ENCODE results near the gene FMO2.

Gene FMO2

DNA sequence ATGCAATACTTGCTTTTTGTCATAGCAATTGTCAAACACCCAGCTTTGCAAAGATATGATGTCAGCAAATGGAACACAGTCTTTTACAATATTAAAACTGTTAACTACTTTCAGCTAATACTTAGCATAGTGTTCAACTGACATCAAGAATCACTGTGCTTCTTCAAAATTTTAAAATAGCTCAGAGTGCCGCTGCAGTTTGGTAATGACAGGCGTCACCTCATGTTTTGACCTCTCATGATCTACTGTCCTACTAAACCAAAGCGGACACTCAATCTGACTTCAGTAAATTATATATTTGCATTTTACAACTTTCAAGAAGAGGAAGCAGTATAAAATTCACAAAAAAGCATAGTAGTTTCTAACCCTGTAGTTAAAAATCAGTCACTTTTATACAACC is 65.2 kb downstream of the FMO2 start:
- no peaks in the 10 kb centered on the region for H3K27me3 ChIP-seq (ENCODE audit: control insufficient read depth, insufficient read depth, low read length)
- no peaks in the 10 kb centered on the region for H3K79me2 ChIP-seq
- H2AFZ ChIP-seq: no peak overlapping the region
- H3K27ac ChIP-seq: no peak overlapping the region
- H3K9ac ChIP-seq: no peak overlapping the region
- TF ChIP-seq, protein P1, sequence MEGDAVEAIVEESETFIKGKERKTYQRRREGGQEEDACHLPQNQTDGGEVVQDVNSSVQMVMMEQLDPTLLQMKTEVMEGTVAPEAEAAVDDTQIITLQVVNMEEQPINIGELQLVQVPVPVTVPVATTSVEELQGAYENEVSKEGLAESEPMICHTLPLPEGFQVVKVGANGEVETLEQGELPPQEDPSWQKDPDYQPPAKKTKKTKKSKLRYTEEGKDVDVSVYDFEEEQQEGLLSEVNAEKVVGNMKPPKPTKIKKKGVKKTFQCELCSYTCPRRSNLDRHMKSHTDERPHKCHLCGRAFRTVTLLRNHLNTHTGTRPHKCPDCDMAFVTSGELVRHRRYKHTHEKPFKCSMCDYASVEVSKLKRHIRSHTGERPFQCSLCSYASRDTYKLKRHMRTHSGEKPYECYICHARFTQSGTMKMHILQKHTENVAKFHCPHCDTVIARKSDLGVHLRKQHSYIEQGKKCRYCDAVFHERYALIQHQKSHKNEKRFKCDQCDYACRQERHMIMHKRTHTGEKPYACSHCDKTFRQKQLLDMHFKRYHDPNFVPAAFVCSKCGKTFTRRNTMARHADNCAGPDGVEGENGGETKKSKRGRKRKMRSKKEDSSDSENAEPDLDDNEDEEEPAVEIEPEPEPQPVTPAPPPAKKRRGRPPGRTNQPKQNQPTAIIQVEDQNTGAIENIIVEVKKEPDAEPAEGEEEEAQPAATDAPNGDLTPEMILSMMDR (IDR thresholded peaks at IDR 0.05): no peak
- no peak overlapping the region for H3K4me2 ChIP-seq (ENCODE audit: low read length)
- no peak overlapping the region for H3K4me3 ChIP-seq (ENCODE audit: low read depth, low read length)
- H3K9me3 ChIP-seq (ENCODE audit: control insufficient read depth, low read length): no peaks in the 10 kb centered on the region
- H3K36me3 ChIP-seq (ENCODE audit: control insufficient read depth, insufficient read depth, low read length): no peaks in the 10 kb centered on the region
- H3K4me1 ChIP-seq: no peaks in the 10 kb centered on the region

GRCh38 chr1:171251042-171251951 is 66.2 kb downstream of the FMO2 start:
- H3K36me3 ChIP-seq (ENCODE audit: control insufficient read depth, insufficient read depth, low read length): no peaks in the 10 kb centered on the region
- no peaks in the 10 kb centered on the region for H3K4me1 ChIP-seq
- no peak overlapping the region for H3K9ac ChIP-seq
- H2AFZ ChIP-seq: no peak overlapping the region
- peak overlapping the region; percentile 55 for H3K4me2 ChIP-seq (ENCODE audit: low read length)
- H3K27ac ChIP-seq: no peak overlapping the region
- H3K9me3 ChIP-seq (ENCODE audit: control insufficient read depth, low read length): no peaks in the 10 kb centered on the region
- TF ChIP-seq, protein P1 (IDR thresholded peaks at IDR 0.05): no peak
- no peaks in the 10 kb centered on the region for H3K79me2 ChIP-seq
- peak overlapping the region; percentile 41 for H3K4me3 ChIP-seq (ENCODE audit: low read depth, low read length)
- no peaks in the 10 kb centered on the region for H3K27me3 ChIP-seq (ENCODE audit: control insufficient read depth, insufficient read depth, low read length)

DNA sequence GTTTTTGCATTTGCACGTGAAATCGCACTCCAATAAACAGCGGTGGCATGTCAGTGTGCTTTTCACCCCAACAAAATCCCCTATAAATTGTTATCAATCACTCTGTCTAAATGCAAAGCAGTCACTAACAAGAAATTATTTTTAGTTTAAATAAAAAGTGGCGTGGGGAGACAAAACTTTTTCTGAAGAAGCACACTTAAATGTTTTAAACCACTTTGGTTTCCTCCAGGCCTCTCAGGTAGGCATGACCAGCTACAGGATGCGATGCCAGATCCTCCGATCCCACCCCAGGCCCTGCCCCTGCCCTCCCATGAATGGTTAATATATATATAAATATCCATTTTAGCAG is 66.8 kb downstream of the FMO2 start:
- Histone ChIP-seq H3K4me2 (ENCODE audit: low read length) (no peak overlapping the region), H3K79me2 (no peaks in the 10 kb centered on the region), H3K9me3 (ENCODE audit: control insufficient read depth, low read length) (no peaks in the 10 kb centered on the region), H2AFZ (no peak overlapping the region), H3K9ac (no peak overlapping the region), H3K4me1 (peaks cover 1% of the 10 kb centered on the region), H3K27ac (no peak overlapping the region), H3K4me3 (ENCODE audit: low read depth, low read length) (no peak overlapping the region), H3K27me3 (ENCODE audit: control insufficient read depth, insufficient read depth, low read length) (no peaks in the 10 kb centered on the region), H3K36me3 (ENCODE audit: control insufficient read depth, insufficient read depth, low read length) (no peaks in the 10 kb centered on the region)
- TF ChIP-seq, protein P1 (IDR thresholded peaks at IDR 0.05): no peak

- no peak overlapping the region for H3K9ac ChIP-seq
Measured at GRCh38 chr1:171252482-171252881, 67.4 kb downstream of the FMO2 start.

More at GRCh38 chr1:171252482-171252881, 67.4 kb downstream of the FMO2 start:
- no peaks in the 10 kb centered on the region for H3K36me3 ChIP-seq (ENCODE audit: control insufficient read depth, insufficient read depth, low read length)
- H3K4me3 ChIP-seq (ENCODE audit: low read depth, low read length): no peak overlapping the region
- no peaks in the 10 kb centered on the region for H3K27me3 ChIP-seq (ENCODE audit: control insufficient read depth, insufficient read depth, low read length)
- H3K4me1 ChIP-seq: peaks cover 7% of the 10 kb centered on the region
- no peak overlapping the region for H3K4me2 ChIP-seq (ENCODE audit: low read length)
- TF ChIP-seq, protein P1 (IDR thresholded peaks at IDR 0.05): no peak
- H3K9me3 ChIP-seq (ENCODE audit: control insufficient read depth, low read length): no peaks in the 10 kb centered on the region
- no peak overlapping the region for H3K27ac ChIP-seq
- H3K79me2 ChIP-seq: no peaks in the 10 kb centered on the region
- no peak overlapping the region for H2AFZ ChIP-seq
